Mesodermal cell (in vitro differentiated cells): ENCODE measurements around the gene PAFAH1B1.

Source experiments
- H3K27ac ChIP-seq: 2 replicates; pipeline ENCODE4 v1.7.0; 2013; ENCODE audit warnings: mild to moderate bottlenecking, low read depth, low read length, moderate library complexity; ENCODE audit not compliant: severe bottlenecking
- H3K36me3 ChIP-seq: 2 replicates; pipeline ENCODE4 v1.7.1; 2013; ENCODE audit warnings: mild to moderate bottlenecking, low read length, moderate library complexity; ENCODE audit not compliant: control insufficient read depth, insufficient read depth
- H3K4me1 ChIP-seq: one replicate; pipeline ENCODE4 v1.7.1; 2013; ENCODE audit warnings: mild to moderate bottlenecking, low read length; ENCODE audit not compliant: insufficient read depth, control insufficient read depth, poor library complexity, severe bottlenecking
- H3K4me3 ChIP-seq: 2 replicates; pipeline ENCODE4 v1.7.0; 2013; ENCODE audit warnings: low read length, control low read depth, mild to moderate bottlenecking; ENCODE audit not compliant: insufficient read depth, poor library complexity, severe bottlenecking; ENCODE audit errors: extremely low read depth
- H3K9me3 ChIP-seq: 2 replicates; pipeline ENCODE4 v1.7.1; 2013; ENCODE audit warnings: mild to moderate bottlenecking, low read length, moderate library complexity; ENCODE audit not compliant: control insufficient read depth
- WGBS, 2 experiments: methylation state at CpG; one replicate each; pipeline ENCODE4 v1.1.5; 2013; ENCODE audit warnings: missing lambda C conversion rate in 2 of 2; ENCODE audit not compliant: insufficient coverage in 2 of 2; 5-methylcytosine and 5-hydroxymethylcytosine counted together

PAFAH1B1 gene

GRCh38 chr17:2704890-2705248, 111.4 kb downstream of the PAFAH1B1 start:
- WGBS, 2 experiments = 69 to 81% methylated on average over 4 of the region's 4 CpGs
- no peaks in the 10 kb centered on the region for H3K9me3 ChIP-seq
- H3K4me1 ChIP-seq = peaks cover 25% of the 10 kb centered on the region
- H3K27ac ChIP-seq = no peak overlapping the region
- H3K4me3 ChIP-seq = no peak overlapping the region
- peaks cover 35% of the 10 kb centered on the region for H3K36me3 ChIP-seq

GRCh38 chr17:2705263-2705662, 111.8 kb downstream of the PAFAH1B1 start:
- WGBS, 2 experiments = 86 to 89% methylated on average over 5 to 7 of the region's 7 CpGs
- no peak overlapping the region for H3K4me3 ChIP-seq
- peaks cover 31% of the 10 kb centered on the region for H3K36me3 ChIP-seq
- H3K27ac ChIP-seq = no peak overlapping the region
- H3K9me3 ChIP-seq = no peaks in the 10 kb centered on the region
- peaks cover 28% of the 10 kb centered on the region for H3K4me1 ChIP-seq

GRCh38 chr17:2705888-2706795, 112.7 kb downstream of the PAFAH1B1 start:
- 92 to 95% methylated on average over 13 to 21 of the region's 25 CpGs for WGBS, 2 experiments
- Histone ChIP-seq H3K27ac (no peak overlapping the region), H3K4me1 (peaks cover 33% of the 10 kb centered on the region)

GRCh38 chr17:2706911-2707510, 113.6 kb downstream of the PAFAH1B1 start:
- no peak overlapping the region for H3K27ac ChIP-seq

More at GRCh38 chr17:2705888-2706795, 112.7 kb downstream of the PAFAH1B1 start:
- Histone ChIP-seq H3K4me3 (no peak overlapping the region), H3K9me3 (no peaks in the 10 kb centered on the region), H3K36me3 (peaks cover 22% of the 10 kb centered on the region)

DNA sequence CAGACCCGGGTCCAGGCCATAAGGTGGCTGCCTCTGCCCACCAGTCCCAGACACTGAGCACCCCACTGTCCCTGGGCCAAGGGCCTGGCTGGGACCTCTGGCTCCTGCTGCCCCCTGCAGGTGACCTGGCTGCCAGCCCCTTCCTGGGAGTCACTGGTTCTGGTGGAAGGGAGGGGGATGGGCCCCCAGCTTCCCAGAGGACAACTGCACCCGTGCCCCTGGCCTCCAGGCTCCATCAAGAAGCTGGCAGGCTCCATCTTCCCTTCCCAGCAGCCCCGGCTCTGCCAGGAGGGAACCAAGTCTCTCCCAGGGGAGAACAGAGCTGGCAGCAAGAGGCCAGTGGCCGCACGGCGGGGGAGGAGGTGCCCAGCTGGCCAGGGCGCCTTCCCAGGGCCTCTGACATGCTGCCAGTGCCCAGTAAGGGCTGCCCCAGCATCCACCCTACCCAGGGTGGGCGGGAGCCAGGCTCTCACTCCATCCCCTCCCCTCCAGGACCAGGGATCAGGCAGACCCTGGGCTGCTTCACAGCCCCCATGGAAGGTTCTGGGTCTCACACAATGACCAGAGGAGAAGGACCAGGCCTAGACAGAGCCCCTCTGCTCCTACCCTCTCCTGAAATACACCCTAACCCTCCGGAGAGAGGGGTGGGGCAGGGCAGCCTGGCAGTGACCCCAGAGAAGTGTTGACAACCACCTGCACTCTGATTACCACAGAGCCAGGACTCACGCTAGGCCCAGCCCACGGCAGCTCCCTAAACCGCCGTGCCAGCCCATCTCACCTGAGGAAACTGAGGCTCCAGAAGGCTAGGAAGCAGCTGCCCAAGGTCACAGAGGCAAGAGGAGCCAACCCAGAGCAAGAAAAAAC, 114.5 kb downstream of the PAFAH1B1 start:
- Histone ChIP-seq H3K36me3 (peaks cover 4% of the 10 kb centered on the region), H3K27ac (no peak overlapping the region), H3K4me1 (peaks cover 37% of the 10 kb centered on the region), H3K9me3 (no peaks in the 10 kb centered on the region), H3K4me3 (no peak overlapping the region)
- WGBS, 2 experiments = 77 to 93% methylated on average over 7 to 12 of the region's 13 CpGs

More at GRCh38 chr17:2706911-2707510, 113.6 kb downstream of the PAFAH1B1 start:
- H3K4me1 ChIP-seq = peaks cover 35% of the 10 kb centered on the region
- H3K36me3 ChIP-seq = peaks cover 14% of the 10 kb centered on the region
- H3K9me3 ChIP-seq = no peaks in the 10 kb centered on the region
- WGBS, 2 experiments = 87 to 94% methylated on average over 13 to 21 of the region's 21 CpGs
- H3K4me3 ChIP-seq = no peak overlapping the region

- Histone ChIP-seq H3K4me1 (peaks cover 37% of the 10 kb centered on the region), H3K36me3 (no peaks in the 10 kb centered on the region), H3K4me3 (no peak overlapping the region), H3K27ac (no peak overlapping the region), H3K9me3 (no peaks in the 10 kb centered on the region)
- WGBS, 2 experiments = 87 to 98% methylated on average over 10 to 14 of the region's 21 CpGs
These were observed 115.2 kb downstream of the PAFAH1B1 start for GRCh38 chr17:2708585-2709182.

DNA sequence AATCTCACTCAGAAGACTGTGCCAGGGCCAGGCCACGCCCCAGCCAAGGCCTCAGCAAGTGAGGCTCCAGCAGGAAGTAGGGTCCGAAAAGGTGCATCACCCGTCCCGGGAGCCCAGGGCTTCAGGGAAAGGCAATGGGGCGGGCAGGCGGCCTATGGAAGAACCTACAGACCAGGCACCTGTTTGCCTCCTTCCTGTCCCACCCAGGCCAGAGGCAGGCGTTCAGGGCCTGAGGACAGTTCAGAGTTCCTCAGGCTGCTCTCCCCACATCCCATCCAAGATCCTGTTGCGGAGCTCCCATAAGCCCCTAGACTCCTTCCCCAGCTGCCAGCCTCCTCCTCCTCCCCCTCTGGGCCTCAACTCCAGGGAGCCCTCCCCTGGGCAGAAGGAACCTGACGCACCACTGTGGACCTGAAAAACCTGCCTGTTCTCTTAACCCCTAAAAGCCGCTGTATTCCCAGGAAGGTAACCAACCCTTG, 115.8 kb downstream of the PAFAH1B1 start:
- Histone ChIP-seq H3K4me3 (no peak overlapping the region), H3K36me3 (no peaks in the 10 kb centered on the region), H3K4me1 (peaks cover 37% of the 10 kb centered on the region), H3K27ac (no peak overlapping the region), H3K9me3 (no peaks in the 10 kb centered on the region)
- WGBS, 2 experiments = 79 to 89% methylated on average over 9 to 10 of the region's 10 CpGs

DNA sequence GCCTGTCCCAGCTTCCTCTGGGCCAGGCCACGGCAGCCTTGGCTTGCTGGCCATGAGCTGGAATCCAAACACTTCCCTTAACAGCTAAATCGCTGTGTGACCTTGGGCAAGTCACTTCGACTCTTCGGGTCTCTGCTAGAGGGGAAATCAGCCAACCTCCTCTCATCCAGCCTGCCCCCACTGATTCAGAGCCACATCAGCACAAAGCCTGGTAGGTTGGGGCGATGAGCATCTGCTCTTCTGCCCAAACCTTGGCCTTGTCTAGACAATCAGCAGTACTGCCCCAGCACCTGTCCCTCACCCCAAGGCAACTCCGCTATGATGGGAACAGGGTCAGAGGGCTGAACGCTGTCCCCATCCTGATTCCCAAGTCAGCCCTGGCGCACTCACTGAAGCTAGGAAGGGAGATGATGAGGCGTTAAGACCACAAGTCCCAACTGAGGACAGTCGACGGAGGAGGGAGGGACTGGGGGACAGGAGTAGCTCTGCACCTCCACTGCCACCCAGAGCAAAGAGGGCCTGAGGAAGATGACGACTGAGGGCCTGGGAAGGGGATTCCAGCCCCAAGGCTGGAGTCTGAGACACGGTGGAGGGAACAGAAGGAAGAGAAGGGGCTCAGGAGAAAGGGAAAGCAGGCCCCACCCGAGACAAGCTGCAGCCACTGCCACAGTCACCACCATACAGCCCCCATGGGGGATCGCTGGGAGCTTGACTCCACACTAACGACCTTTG, 116.8 kb downstream of the PAFAH1B1 start:
- Histone ChIP-seq H3K9me3 (no peaks in the 10 kb centered on the region), H3K4me3 (peak overlapping the region; percentile 61), H3K36me3 (no peaks in the 10 kb centered on the region), H3K27ac (no peak overlapping the region), H3K4me1 (peaks cover 31% of the 10 kb centered on the region)
- 74 to 82% methylated on average over 13 of the region's 16 CpGs for WGBS, 2 experiments

DNA sequence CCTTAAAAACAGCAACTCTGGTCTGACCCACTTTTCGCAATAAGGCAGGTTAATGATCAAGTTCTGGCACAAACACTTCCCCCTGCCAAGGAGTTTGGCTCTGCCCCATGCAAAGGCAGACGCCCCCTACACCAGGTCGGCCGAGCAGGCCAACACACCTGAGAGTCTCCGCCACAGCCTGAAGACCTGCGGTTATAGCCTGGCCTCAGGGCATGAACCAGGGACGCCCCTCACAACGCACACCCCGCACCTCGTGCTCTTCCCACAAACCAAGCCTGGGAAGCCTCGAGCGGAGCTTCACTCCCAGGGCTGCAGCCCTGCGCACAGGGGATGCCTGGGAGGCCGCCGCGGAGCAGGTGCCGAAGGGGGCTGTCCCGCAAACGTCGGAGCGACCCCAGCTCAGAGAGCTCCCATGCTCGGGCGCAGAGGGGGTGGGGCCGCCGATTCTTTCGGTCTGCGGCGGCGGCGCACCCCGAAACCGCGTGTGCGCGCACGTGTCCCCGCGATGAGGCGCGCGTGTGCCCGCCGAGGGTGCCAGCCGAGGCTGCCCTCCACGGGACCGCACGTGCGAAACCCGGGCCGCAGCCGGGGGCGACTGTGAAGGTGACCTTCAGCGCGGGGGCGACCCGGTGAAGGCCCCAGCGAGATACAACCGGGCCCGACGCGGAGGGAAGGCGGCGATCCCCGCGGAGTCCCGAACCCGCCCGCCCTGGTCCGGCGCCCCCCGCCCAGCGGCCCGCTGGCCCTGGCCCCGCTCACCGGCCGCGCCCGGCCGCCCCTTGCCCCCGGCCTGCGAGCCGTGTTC, 117.6 kb downstream of the PAFAH1B1 start:
- Histone ChIP-seq H3K4me1 (peaks cover 23% of the 10 kb centered on the region), H3K4me3 (peak overlapping the region; percentile 61), H3K27ac (no peak overlapping the region), H3K9me3 (no peaks in the 10 kb centered on the region), H3K36me3 (no peaks in the 10 kb centered on the region)
- 3% methylated on average over 59 to 65 of the region's 82 CpGs for WGBS, 2 experiments
